Measurements from ENCODE around the gene PMS1.
"Not testable (repeated sequence)": the region's sequence is repeated elsewhere in the genome, so short reads cannot be mapped to it uniquely, and the experiment has no call there.

The PMS1 gene

GRCh38 chr2:189783927-189784867 is at the start of gene PMS1, which contains the start of gene ORMDL1:
PMS1 (plus strand) TSS chr2:189784450; CDS start chr2:189791810, 7,360 bp downstream.
ORMDL1 (minus strand) TSS chr2:189784339; CDS start chr2:189782595, 1,744 bp downstream.
- DNase-seq: peak; percentile 83

- no peak for DNase-seq
These were observed 33.1 kb upstream of the PMS1 start for GRCh38 chr2:189751080-189751658.

- DNase-seq: no peak
These were observed 27.8 kb upstream of the PMS1 start for GRCh38 chr2:189756311-189756952.

GRCh38 chr2:189760154-189760553 is 24.1 kb upstream of the PMS1 start:
- not testable (repeated sequence) for DNase-seq

- no peak for DNase-seq
These were observed 22.1 kb upstream of the PMS1 start for GRCh38 chr2:189762229-189762550.

- DNase-seq: peak; percentile 86
These were observed 21.5 kb upstream of the PMS1 start, which contains the start of gene OSGEPL1 for GRCh38 chr2:189762551-189763298. OSGEPL1 (minus strand) TSS chr2:189762792; CDS start chr2:189761640, 1,152 bp downstream.

GRCh38 chr2:189763908-189764661 is 20.2 kb upstream of the PMS1 start:
- no peak for DNase-seq

GRCh38 chr2:189770590-189771322 is 13.5 kb upstream of the PMS1 start:
- DNase-seq: no peak

GRCh38 chr2:189772212-189772611 is 12.0 kb upstream of the PMS1 start:
- DNase-seq: no peak

GRCh38 chr2:189782221-189782671 is 2.0 kb upstream of the PMS1 start:
- DNase-seq: peak; percentile 13

- DNase-seq: no peak
These were observed 761 bp upstream of the PMS1 start for GRCh38 chr2:189783451-189783926.

GRCh38 chr2:189791338-189792042 is 7.2 kb downstream of the PMS1 start:
- no peak for DNase-seq

- no peak for DNase-seq
These were observed 10.1 kb downstream of the PMS1 start for GRCh38 chr2:189794310-189794709.

GRCh38 chr2:189797902-189798301 is 13.7 kb downstream of the PMS1 start:
- no peak for DNase-seq

- peak; percentile 2 for DNase-seq
These were observed 14.2 kb downstream of the PMS1 start for GRCh38 chr2:189798312-189799029.

- DNase-seq: no peak
These were observed 14.7 kb downstream of the PMS1 start for GRCh38 chr2:189799030-189799331.

GRCh38 chr2:189799531-189799930 is 15.3 kb downstream of the PMS1 start:
- no peak for DNase-seq

- DNase-seq: no peak
These were observed 18.2 kb downstream of the PMS1 start for GRCh38 chr2:189802396-189802912.

GRCh38 chr2:189803431-189803830 is 19.2 kb downstream of the PMS1 start:
- DNase-seq: no peak
